Right lobe of liver (tissue), 4 donors: ENCODE data around the gene ENTPD2.

ENCODE experiments used
- POLR2A ChIP-seq: fragments of 450-650 bp; IDR thresholded peaks from one replicate; pipeline ENCODE4 v1.6.1; 2017; ENCODE audit warnings: antibody characterized with exemption, mild to moderate bottlenecking
- TF ChIP-seq, protein P1 (sequence below), 4 donors: fragments of 200-600 bp in 3 of 4; fragments of 450-650 bp in 1 of 4; IDR thresholded peaks; one replicate each; pipeline versions ENCODE4 v1.5.1 to v1.8.0; 2016 to 2022; ENCODE audit warnings: antibody characterized with exemption in 4 of 4, mild to moderate bottlenecking in 2 of 4
- donor health status: DM: no; HTN: no; CAD: no.
- donor health status: DM: no; HTN: no; CAD: no.
- donor health status: DM: no; HTN: yes; CAD: no.

- TF ChIP-seq, protein P1, sequence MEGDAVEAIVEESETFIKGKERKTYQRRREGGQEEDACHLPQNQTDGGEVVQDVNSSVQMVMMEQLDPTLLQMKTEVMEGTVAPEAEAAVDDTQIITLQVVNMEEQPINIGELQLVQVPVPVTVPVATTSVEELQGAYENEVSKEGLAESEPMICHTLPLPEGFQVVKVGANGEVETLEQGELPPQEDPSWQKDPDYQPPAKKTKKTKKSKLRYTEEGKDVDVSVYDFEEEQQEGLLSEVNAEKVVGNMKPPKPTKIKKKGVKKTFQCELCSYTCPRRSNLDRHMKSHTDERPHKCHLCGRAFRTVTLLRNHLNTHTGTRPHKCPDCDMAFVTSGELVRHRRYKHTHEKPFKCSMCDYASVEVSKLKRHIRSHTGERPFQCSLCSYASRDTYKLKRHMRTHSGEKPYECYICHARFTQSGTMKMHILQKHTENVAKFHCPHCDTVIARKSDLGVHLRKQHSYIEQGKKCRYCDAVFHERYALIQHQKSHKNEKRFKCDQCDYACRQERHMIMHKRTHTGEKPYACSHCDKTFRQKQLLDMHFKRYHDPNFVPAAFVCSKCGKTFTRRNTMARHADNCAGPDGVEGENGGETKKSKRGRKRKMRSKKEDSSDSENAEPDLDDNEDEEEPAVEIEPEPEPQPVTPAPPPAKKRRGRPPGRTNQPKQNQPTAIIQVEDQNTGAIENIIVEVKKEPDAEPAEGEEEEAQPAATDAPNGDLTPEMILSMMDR (IDR thresholded peaks at IDR 0.05) = no peak
- no peak for TF ChIP-seq POLR2A
These were observed 34.9 kb downstream of the ENTPD2 start for GRCh38 chr9:137018761-137019559.
